Prostate gland (tissue), 2 donors: ENCODE measurements around the gene ARFIP1. TPM values are rescaled to one million over a fixed set of nuclear protein-coding genes. Genes with fewer than 3 reads are reported as not detected.
"Not testable (repeated sequence)": the region's sequence is repeated elsewhere in the genome, so short reads cannot be mapped to it uniquely, and the experiment has no call there.

ENCODE experiments used
- DNase-seq: peaks from one replicate; pipeline ENCODE4 v3.0.0-alpha.2; 2019; ENCODE audit warnings: low spot score
- H3K27ac ChIP-seq, 2 donors: fragments of 200-600 bp; sonication (generic); 2 replicates each; pipeline ENCODE4 v1.5.1; 2017 to 2019
- H3K27me3 ChIP-seq: fragments of 200-600 bp; sonication (generic); replicated peaks from 2 replicates; pipeline ENCODE4 v1.5.1; 2019; ENCODE audit not compliant: insufficient read depth
- H3K36me3 ChIP-seq, 2 donors: fragments of 200-600 bp; sonication (generic); 1 replicate in 1 of 2; 2 replicates in 1 of 2; pipeline versions ENCODE4 v1.5.1 to v1.8.1; 2017 to 2019
- H3K4me1 ChIP-seq: fragments of 200-600 bp; sonication (generic); replicated peaks from 2 replicates; pipeline ENCODE4 v1.5.1; 2019
- H3K4me3 ChIP-seq, 2 donors: fragments of 200-600 bp; sonication (generic); 2 replicates each; pipeline ENCODE4 v1.5.1; 2017 to 2019
- H3K9me3 ChIP-seq: fragments of 200-600 bp; sonication (generic); 2 replicates; pipeline ENCODE4 v1.5.1; 2017
- CTCF ChIP-seq, 4 experiments: fragments of 200-600 bp in 2 of 4; fragments of 450-650 bp in 2 of 4; sonication (generic) in 2 of 4; IDR thresholded peaks; 1 replicate in 3 of 4; 2 replicates in 1 of 4; pipeline ENCODE4 v1.5.1; 2016 to 2019; ENCODE audit warnings: antibody characterized with exemption in 4 of 4, mild to moderate bottlenecking in 2 of 4, moderate library complexity in 2 of 4
- POLR2A ChIP-seq: fragments of 450-650 bp; IDR thresholded peaks from one replicate; pipeline ENCODE4 v1.6.1; 2016; ENCODE audit warnings: antibody characterized with exemption, mild to moderate bottlenecking
- POLR2AphosphoS5 ChIP-seq: sonication (generic); formaldehyde crosslinking; IDR thresholded peaks from one replicate; pipeline ENCODE4 v1.6.1; 2017; ENCODE audit warnings: antibody characterized with exemption
- WGBS: methylation state at CpG from one replicate; pipeline ENCODE4 v1.1.5; 2018; 5-methylcytosine and 5-hydroxymethylcytosine counted together
- intact Hi-C: fragments of 100-400 bp; cut with DNase I; formaldehyde crosslinking; loops from one replicate; pipeline ENCODE4 v1.14.2; 2022
- total RNA-seq, 2 donors: library from RNA; depleted of rRNA; stranded (reverse); fragments of >200 nt; gene quantifications; one replicate each; pipeline ENCODE4 v1.1.0, GENCODE V29; 2016

ARFIP1 gene
- total RNA-seq, 2 donors from 2014 or later, result 34.7 to 38.9 TPM

GRCh38 chr4:152763796-152764195 is 16.0 kb upstream of the ARFIP1 start:
- intact Hi-C loops, result no loop called here
- H3K36me3 ChIP-seq, result no peaks in the 10 kb centered on the region
- no peak overlapping the region for H3K4me3 ChIP-seq
- DNase-seq, result no peak
- no peaks in the 10 kb centered on the region for H3K9me3 ChIP-seq
- TF ChIP-seq CTCF (IDR thresholded peaks at IDR 0.05) (no peak), POLR2AphosphoS5 (no peak), POLR2A (no peak)
- no peaks in the 10 kb centered on the region for H3K4me1 ChIP-seq
- 100% methylated on average over 1 of the region's 1 CpG for WGBS
- H3K27me3 ChIP-seq, result no peaks in the 10 kb centered on the region
- H3K27ac ChIP-seq, result no peak overlapping the region

DNA sequence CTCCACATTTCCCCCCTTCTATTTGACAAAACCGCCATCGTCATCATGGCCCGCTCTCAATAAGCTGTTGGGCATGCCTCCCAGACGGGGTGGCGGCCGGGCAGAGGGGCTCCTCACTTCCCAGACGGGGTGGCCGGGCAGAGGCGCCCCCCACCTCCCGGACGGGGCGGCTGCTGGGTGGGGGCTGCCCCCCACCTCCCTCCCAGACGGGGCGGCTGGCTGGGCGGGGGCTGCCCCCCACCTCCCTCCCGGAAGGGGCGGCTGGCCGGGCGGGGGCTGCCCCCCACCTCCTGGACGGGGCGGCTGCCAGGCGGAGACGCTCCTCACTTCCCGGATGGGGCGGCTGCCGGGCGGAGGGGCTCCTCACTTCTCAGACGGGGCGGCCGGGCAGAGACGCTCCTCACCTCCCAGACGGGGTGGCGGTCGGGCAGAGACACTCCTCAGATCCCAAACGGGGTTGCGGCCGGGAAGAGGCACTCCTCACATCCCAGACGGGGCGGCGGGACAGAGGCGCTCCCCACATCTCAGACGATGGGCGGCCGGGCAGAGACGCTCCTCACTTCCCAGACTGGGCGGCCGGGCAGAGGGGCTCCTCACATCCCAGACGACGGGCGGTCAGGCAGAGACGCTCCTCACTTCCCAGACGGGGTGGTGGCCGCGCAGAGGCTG is 14.6 kb upstream of the ARFIP1 start:
- H3K36me3 ChIP-seq, H3K27me3 ChIP-seq, H3K9me3 ChIP-seq, H3K4me1 ChIP-seq, intact Hi-C loops, DNase-seq, H3K4me3 ChIP-seq, H3K27ac ChIP-seq: not testable (repeated sequence)
- 92% methylated on average over 42 of the region's 54 CpGs for WGBS

DNA sequence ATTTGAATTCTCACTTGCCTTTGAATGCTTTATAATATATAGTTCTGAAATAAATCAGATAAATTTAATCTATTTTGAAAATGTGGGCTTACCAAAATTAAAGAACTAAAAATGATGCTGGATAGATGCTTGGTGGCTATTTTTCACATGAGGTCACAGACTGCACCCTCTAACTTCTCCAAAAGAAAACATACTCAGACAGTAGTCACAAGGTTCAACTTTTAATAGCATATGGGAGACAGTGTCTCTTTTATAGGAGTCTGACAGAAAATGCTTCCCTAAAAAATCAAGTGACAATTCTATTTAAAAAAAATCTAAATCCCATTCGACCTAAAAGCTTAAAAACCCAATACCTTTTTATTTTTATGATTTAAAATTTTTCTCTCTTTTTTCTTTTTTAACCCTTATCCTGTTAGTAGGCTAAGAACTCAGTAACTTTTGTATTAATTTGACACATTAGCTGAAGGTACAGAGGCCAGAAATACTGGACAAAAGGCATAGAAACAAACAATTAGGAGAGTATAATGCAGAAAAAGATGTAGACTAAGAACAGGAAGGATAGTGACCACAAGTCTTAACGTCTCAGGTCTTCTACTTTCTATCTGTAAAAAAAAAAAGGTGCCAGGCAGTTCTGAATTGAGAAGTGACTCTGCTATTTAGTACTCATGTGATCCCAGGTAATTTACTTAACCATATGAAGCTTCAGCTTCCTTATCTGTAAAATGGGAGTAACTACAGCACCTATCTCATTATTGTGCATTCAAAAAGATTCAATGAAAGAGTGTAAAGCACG is 7.8 kb upstream of the ARFIP1 start:
- H3K27ac ChIP-seq, result no peak overlapping the region
- intact Hi-C loops, result loop anchor here (10.0 kb wide), 1 partner anchor 237 kb away; the partner anchor contains the start of gene FBXW7
- no peaks in the 10 kb centered on the region for H3K36me3 ChIP-seq
- TF ChIP-seq POLR2AphosphoS5, result no peak
- no peak for TF ChIP-seq POLR2A
- TF ChIP-seq CTCF (IDR thresholded peaks at IDR 0.05), result no peak
- no peak for DNase-seq
- WGBS, result 62% methylated on average over 3 of the region's 3 CpGs
- H3K9me3 ChIP-seq, result no peaks in the 10 kb centered on the region
- H3K4me3 ChIP-seq, result no peak overlapping the region
- no peaks in the 10 kb centered on the region for H3K4me1 ChIP-seq
- H3K27me3 ChIP-seq, result no peaks in the 10 kb centered on the region

DNA sequence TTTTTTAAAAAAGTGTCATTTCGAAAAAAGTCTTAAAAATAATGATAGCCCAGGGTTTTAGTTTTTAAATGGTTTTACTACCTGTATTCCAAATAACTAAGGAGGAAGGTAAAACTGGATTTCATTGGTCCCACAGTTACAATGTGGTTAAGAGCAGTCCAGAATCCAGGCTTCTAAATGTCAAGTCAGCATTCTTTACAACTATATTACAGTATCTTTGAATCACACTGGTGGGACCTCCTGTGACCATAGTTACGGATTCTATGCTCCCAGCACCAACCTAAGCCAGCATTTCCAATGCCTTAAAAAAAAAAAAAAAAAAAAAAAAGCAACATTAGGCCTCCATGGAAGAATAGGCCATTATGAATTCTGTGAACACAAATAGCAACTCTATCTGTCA is 6.4 kb upstream of the ARFIP1 start:
- no peak for DNase-seq
- Histone ChIP-seq H3K27me3 (no peaks in the 10 kb centered on the region), H3K36me3 (no peaks in the 10 kb centered on the region), H3K27ac (no peak overlapping the region), H3K9me3 (no peaks in the 10 kb centered on the region), H3K4me3 (no peak overlapping the region), H3K4me1 (no peaks in the 10 kb centered on the region)
- WGBS, result 93% methylated on average over 2 of the region's 2 CpGs
- intact Hi-C loops, result loop anchor here (10.0 kb wide), 1 partner anchor 239 kb away; the partner anchor contains the start of gene FBXW7
- TF ChIP-seq POLR2AphosphoS5, result no peak
- TF ChIP-seq CTCF (IDR thresholded peaks at IDR 0.05), result no peak
- TF ChIP-seq POLR2A, result no peak

DNA sequence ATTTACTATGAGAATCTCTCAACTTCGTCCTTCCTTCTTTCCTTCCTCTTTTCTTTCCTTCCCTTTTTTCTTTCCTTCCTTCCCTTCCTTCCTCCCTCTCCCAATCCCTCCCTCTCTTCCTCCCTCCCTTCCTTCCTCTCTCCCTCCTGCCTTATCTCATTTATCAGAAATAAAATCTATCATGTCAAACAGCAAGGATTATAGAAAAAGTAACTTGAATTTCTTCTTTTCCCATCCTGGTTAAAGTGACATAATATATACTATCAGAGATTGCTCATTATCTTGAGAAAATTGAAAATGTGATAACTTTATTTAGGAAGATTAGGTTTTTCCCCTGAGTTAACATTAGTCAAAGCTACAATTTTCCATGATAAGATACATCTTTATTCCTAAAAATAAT is 5.8 kb upstream of the ARFIP1 start:
- TF ChIP-seq POLR2AphosphoS5 (no peak), POLR2A (no peak), CTCF (IDR thresholded peaks at IDR 0.05) (no peak)
- DNase-seq, result no peak
- Histone ChIP-seq H3K36me3 (no peaks in the 10 kb centered on the region), H3K4me1 (no peaks in the 10 kb centered on the region), H3K9me3 (no peaks in the 10 kb centered on the region), H3K4me3 (no peak overlapping the region), H3K27me3 (no peaks in the 10 kb centered on the region), H3K27ac (no peak overlapping the region)
- WGBS, result 82% methylated on average over 1 of the region's 1 CpG
- intact Hi-C loops, result loop anchor here (10.0 kb wide), 1 partner anchor 239 kb away; the partner anchor contains the start of gene FBXW7
